Muscle of leg (tissue), 11 donors: ENCODE results near the gene MEI4. TPM values are rescaled to one million over a fixed set of nuclear protein-coding genes. Genes with fewer than 3 reads are reported as not detected.
A peak's percentile ranks its signal among the peaks of the same experiment; 100 is the strongest.
"Not testable (repeated sequence)": the region's sequence is repeated elsewhere in the genome, so short reads cannot be mapped to it uniquely, and the experiment has no call there.

ENCODE experiments used
- DNase-seq: peaks from one replicate; pipeline ENCODE4 v3.0.0; 2013
- H3K27ac ChIP-seq: one replicate; pipeline ENCODE4 v1.5.1; 2013; ENCODE audit warnings: mild to moderate bottlenecking, low read length, control low read depth
- H3K27me3 ChIP-seq: one replicate; pipeline ENCODE4 v1.6.1; 2013; ENCODE audit warnings: low read length; ENCODE audit not compliant: control insufficient read depth, insufficient read depth
- H3K36me3 ChIP-seq: one replicate; pipeline ENCODE4 v1.6.1; 2013; ENCODE audit warnings: low read length; ENCODE audit not compliant: control insufficient read depth, insufficient read depth
- H3K4me1 ChIP-seq: one replicate; pipeline ENCODE4 v1.6.1; 2013; ENCODE audit warnings: low read length; ENCODE audit not compliant: control insufficient read depth, insufficient read depth
- H3K4me3 ChIP-seq: one replicate; pipeline ENCODE4 v1.5.1; 2013; ENCODE audit warnings: low read length, control low read depth
- H3K9me3 ChIP-seq: replicated peaks from 2 replicates; pipeline ENCODE4 v1.6.1; 2013; ENCODE audit warnings: low read depth, low read length; ENCODE audit not compliant: control insufficient read depth
- WGBS: methylation state at CpG from one replicate; pipeline ENCODE4 v1.1.5; 2013; ENCODE audit warnings: missing lambda C conversion rate; ENCODE audit not compliant: insufficient coverage; 5-methylcytosine and 5-hydroxymethylcytosine counted together
- polyA plus RNA-seq, 8 donors: library from polyadenylated mRNA; unstranded; fragments of 120-200 nt; gene quantifications; one replicate each; pipeline versions ENCODE4 v1.2.1 to v1.2.3, GENCODE V29; 2013; ENCODE audit warnings: inconsistent platforms in 1 of 8, low replicate concordance in 1 of 8; ENCODE audit not compliant: insufficient read length in 8 of 8, insufficient read depth in 1 of 8
- total RNA-seq: library from RNA; stranded (reverse); fragments of 120-200 nt; gene quantifications from one replicate; pipeline ENCODE4 v1.2.4, GENCODE V29; 2013

Gene MEI4
- total and polyA plus RNA-seq, 9 donors, result under 0.01 to 0.08 (median 0.04) TPM; not detected in 2

DNA sequence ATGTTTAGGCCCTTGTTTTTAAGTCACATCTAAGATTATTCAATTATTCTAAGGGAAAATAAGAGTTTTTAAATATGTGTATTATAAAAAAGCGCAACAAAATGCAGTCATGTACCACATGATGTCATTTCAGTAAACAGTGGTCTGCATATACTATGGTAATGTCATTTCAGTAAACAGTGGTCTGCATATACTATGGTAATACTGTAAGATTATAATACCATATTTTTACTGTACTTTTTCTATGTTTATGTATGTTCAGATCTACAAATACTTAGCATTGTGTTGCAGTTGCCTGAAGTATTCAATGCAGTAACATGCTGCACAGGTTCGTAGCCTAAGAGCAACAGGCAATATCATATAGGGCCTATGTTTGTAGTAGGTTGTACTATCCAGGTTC lies 21.4 kb downstream of the MEI4 start:
- Histone ChIP-seq H3K4me3 (no peak overlapping the region), H3K27ac (no peak overlapping the region), H3K27me3 (no peaks in the 10 kb centered on the region), H3K4me1 (no peaks in the 10 kb centered on the region), H3K9me3 (no peaks in the 10 kb centered on the region), H3K36me3 (no peaks in the 10 kb centered on the region)
- no peak for DNase-seq
- no CpG with 5 or more reads among the region's 2 CpGs for WGBS

DNA sequence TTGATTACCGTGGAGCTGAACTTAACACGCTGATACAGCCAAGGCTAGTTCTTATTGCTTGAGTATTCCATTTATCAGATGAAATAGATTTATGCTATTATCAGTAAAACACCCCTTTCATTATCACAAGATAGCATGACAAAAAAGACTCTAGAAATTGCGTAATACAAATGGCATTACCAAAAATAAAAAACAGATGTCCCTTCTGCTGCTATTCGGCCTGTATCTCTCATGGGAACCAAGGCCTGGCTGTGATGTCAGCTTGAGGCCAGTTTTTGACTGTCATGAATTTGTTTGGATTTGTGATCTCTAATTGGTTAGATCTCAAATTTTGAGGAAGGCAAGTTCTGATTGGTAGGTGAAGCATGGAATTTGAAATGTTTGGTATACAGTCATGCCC lies 25.2 kb downstream of the MEI4 start:
- Histone ChIP-seq H3K4me1 (no peaks in the 10 kb centered on the region), H3K36me3 (no peaks in the 10 kb centered on the region), H3K27ac (no peak overlapping the region), H3K9me3 (no peaks in the 10 kb centered on the region), H3K27me3 (no peaks in the 10 kb centered on the region), H3K4me3 (no peak overlapping the region)
- WGBS, result 0% methylated on average over 1 of the region's 4 CpGs
- peak; percentile 45 for DNase-seq

DNA sequence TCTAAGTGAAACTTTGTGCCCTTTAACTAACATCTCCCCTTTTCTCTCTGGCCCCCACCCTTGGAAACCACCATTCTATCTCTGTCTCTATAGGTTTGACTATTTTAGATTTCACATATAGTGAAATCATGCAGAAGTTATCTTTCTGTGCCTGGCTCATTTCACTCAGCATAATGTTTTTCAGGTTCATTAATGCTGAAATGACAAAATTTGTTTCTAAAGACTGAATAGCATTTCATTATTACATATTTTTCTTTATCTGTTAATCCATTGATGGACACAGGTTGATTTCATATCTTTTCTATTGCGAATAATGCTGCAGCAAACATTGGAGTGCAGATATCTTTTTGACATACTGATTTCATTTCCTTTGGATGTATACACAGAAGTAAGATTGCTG lies 30.7 kb downstream of the MEI4 start:
- no peaks in the 10 kb centered on the region for H3K4me1 ChIP-seq

DNA sequence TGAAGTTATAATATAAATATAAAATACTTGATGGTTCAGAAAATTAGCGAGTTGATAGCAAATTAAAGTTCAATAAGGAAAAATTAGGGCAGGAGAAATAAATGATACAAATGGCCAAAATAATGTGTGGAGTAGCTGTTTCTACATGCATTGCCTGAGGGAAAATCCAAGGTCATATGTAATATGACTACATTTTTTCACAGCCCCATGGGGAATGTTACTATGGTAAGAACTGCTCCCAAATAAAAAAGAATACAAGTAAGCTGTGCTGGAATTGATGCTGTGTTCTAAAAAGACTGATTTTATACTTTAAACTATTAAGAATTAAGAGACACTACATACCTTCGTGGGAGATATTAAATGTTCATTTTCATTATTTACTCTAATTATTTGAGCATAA lies 34.1 kb downstream of the MEI4 start:
- peak; percentile 79 for DNase-seq
- H3K27me3 ChIP-seq, result no peaks in the 10 kb centered on the region
- no peaks in the 10 kb centered on the region for H3K4me1 ChIP-seq
- WGBS, result no CpG with 5 or more reads among the region's 2 CpGs
- H3K36me3 ChIP-seq, result no peaks in the 10 kb centered on the region
- no peak overlapping the region for H3K27ac ChIP-seq
- H3K4me3 ChIP-seq, result no peak overlapping the region
- H3K9me3 ChIP-seq, result no peaks in the 10 kb centered on the region

More for the DNA sequence above, 30.7 kb downstream of the MEI4 start:
- Histone ChIP-seq H3K27me3 (no peaks in the 10 kb centered on the region), H3K27ac (no peak overlapping the region), H3K36me3 (no peaks in the 10 kb centered on the region), H3K4me3 (no peak overlapping the region), H3K9me3 (no peaks in the 10 kb centered on the region)
- no CpG with 5 or more reads among the region's 1 CpG for WGBS
- no peak for DNase-seq

DNA sequence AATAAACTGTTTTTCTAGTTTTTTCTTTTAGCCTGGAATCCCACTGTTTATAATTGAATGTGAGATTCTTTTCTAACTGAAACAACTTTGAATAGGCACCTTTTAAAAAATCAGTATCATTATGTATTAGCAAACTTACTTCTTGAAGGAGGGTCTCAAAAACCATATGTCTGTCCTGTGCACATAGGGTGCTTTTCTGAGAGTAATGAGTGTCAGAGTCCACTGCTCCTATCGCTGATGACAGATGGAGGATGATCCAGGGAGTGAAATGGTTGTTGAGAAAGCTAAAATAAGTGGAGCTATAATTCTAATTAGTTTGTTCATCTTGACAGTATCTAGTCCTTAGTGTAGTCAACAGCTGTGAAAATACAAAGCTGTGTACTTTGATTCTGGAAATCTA lies 35.8 kb downstream of the MEI4 start:
- Histone ChIP-seq H3K27ac (no peak overlapping the region), H3K36me3 (no peaks in the 10 kb centered on the region), H3K4me1 (no peaks in the 10 kb centered on the region), H3K9me3 (no peaks in the 10 kb centered on the region), H3K27me3 (no peaks in the 10 kb centered on the region), H3K4me3 (no peak overlapping the region)
- DNase-seq, result no peak
- WGBS, result 56% methylated on average over 1 of the region's 1 CpG

DNA sequence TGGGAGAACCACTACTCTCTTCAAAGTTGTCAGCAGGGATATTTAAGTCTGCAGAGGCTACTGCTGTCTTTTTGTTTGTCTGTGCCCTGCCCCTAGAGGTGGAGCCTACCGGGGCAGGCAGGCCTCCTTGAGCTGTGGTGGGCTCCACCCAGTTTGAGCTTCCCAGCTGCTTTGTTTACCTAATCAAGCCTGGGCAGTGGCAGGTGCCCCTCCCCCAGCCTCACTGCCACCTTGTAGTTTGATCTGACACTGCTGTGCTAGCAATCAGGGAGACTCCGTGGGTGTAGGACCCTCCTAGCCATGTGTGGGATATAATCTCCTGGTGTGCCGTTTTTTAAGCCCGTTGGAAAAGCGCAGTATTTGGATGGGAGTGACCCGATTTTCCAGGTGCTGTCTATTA lies 47.3 kb downstream of the MEI4 start:
- not testable (repeated sequence) for H3K4me1 ChIP-seq, H3K27ac ChIP-seq, H3K36me3 ChIP-seq, H3K9me3 ChIP-seq, H3K4me3 ChIP-seq, DNase-seq, H3K27me3 ChIP-seq
- 96% methylated on average over 4 of the region's 6 CpGs for WGBS

DNA sequence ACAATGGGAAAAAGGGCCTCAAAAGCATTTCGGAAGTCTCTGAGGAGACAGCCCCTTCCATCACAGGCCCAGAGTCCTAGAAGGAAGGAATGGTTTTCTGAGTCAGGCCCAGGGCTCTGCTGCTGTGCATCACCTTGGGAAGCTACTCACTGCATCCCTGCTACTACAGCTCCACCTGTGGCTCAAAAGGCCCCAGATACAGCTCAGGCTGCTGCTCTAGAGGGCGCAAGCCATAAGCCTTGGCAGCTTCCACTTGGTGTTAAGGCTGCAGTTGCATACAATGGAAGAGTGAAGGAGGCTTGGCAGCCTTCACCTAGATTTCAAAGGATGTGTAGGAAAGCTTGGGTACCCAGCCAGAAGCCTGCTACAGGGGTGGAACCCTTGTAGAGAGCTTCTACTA lies 54.8 kb downstream of the MEI4 start:
- peaks cover 15% of the 10 kb centered on the region for H3K9me3 ChIP-seq

DNA sequence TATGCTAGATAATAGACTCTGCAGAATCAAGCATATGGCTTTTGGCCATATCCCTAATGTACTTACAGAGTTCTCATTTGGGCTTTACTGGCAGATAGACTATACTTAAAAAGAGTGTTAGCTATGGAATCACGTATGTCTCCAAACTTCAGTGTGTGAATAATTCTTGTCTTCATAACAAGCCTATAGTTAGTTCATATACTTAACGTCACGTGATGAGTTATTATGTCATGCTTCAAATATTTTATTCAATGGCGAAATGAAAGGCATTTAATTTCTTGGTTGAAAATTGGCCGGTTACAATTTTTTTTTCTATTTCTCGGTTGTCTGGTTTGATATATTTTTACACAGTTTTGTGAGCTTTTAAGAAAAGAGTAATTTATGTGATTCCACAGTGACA lies 62.7 kb downstream of the MEI4 start:
- H3K27me3 ChIP-seq, result no peaks in the 10 kb centered on the region
- DNase-seq, result peak; percentile 2
- no CpG with 5 or more reads among the region's 6 CpGs for WGBS

More for the DNA sequence above, 54.8 kb downstream of the MEI4 start:
- no peak overlapping the region for H3K4me3 ChIP-seq
- no peaks in the 10 kb centered on the region for H3K36me3 ChIP-seq
- 80% methylated on average over 2 of the region's 2 CpGs for WGBS
- H3K4me1 ChIP-seq, result no peaks in the 10 kb centered on the region
- H3K27me3 ChIP-seq, result no peaks in the 10 kb centered on the region
- no peak for DNase-seq
- no peak overlapping the region for H3K27ac ChIP-seq

DNA sequence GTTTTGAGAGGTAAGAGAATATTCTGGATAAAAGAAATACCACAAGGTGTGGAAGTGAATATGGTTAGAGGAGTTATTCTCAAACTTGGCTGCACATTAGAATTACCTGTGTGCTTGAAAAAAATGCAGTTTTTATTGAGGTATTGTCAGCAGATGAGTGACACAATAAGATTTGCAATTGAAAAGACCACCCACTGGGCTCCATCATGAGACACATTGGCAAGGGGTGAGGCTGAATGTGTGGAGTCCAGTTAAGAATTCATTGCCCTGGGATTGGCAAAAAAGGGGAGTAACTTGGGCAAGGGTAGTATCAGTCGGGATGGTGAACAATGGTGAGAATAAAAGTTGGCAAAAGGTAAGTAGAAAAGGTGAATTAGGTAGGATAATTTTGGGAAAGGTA lies 63.5 kb downstream of the MEI4 start:
- no peak for DNase-seq
- no peaks in the 10 kb centered on the region for H3K9me3 ChIP-seq
- no CpG with 5 or more reads among the region's 1 CpG for WGBS

More for the DNA sequence above, 62.7 kb downstream of the MEI4 start:
- H3K36me3 ChIP-seq, result no peaks in the 10 kb centered on the region
- no peak overlapping the region for H3K27ac ChIP-seq
- no peaks in the 10 kb centered on the region for H3K4me1 ChIP-seq
- H3K4me3 ChIP-seq, result no peak overlapping the region
- no peaks in the 10 kb centered on the region for H3K9me3 ChIP-seq

DNA sequence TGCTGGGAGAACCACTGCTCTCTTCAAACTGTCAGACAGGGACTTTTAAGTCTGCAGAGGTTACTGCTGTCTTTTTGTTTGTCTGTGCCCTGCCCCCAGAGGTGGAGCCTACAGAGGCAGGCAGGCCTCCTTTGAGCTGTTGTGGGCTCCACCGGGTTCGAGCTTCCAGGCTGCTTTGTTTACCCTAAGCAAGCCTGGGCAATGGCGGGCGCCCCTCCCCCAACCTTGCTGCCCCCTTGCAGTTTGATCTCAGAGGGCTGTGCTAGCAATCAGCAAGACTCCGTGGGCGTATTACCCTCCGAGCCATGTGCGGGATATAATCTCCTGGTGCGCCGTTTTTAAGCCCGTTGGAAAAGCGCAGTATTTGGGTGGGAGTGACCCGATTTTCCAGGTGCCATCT lies 83.2 kb downstream of the MEI4 start:
- not testable (repeated sequence) for H3K4me1 ChIP-seq, DNase-seq, H3K27ac ChIP-seq, H3K9me3 ChIP-seq, H3K36me3 ChIP-seq, H3K27me3 ChIP-seq, H3K4me3 ChIP-seq
- 87% methylated on average over 13 of the region's 13 CpGs for WGBS

More for the DNA sequence above, 63.5 kb downstream of the MEI4 start:
- no peaks in the 10 kb centered on the region for H3K36me3 ChIP-seq
- H3K4me3 ChIP-seq, result no peak overlapping the region
- no peak overlapping the region for H3K27ac ChIP-seq
- H3K4me1 ChIP-seq, result no peaks in the 10 kb centered on the region
- no peaks in the 10 kb centered on the region for H3K27me3 ChIP-seq

DNA sequence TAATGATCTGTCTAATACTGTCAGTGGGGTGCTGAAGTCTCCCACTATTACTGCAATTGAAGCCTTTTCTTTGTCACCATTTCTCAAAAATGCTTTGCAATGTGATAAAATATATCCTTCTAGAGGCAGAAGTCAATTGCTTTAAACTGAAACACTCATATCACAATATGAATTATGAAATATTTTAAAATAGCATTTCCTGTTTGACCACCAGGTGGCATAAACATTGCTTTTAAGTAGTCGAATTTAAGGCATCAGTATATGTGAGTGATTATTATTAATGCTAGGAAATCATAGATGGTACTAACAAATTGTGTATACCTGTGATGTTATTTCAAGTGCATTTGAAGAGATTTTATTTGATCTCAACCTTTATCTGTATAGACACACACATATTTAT lies 87.5 kb downstream of the MEI4 start:
- peak; percentile 1 for DNase-seq
- no CpG with 5 or more reads among the region's 1 CpG for WGBS
- H3K36me3 ChIP-seq, result no peaks in the 10 kb centered on the region
- no peaks in the 10 kb centered on the region for H3K27me3 ChIP-seq
- no peaks in the 10 kb centered on the region for H3K4me1 ChIP-seq
- peaks cover 4% of the 10 kb centered on the region for H3K9me3 ChIP-seq
- no peak overlapping the region for H3K4me3 ChIP-seq
- H3K27ac ChIP-seq, result no peak overlapping the region
